Spleen (tissue), 7 donors: ENCODE data around the gene LRRC8D.

ENCODE experiments used
- CTCF ChIP-seq, 11 experiments: fragments of 200-600 bp in 7 of 11; fragments of 450-650 bp in 4 of 11; sonication (generic) in 4 of 11; IDR thresholded peaks in 8 of 11; conservative IDR thresholded peaks in 3 of 11; 1 replicate in 7 of 11; 2 replicates in 4 of 11; pipeline versions ENCODE4 v1.4.0 to v1.8.0; 2016 to 2021; ENCODE audit warnings: antibody characterized with exemption in 11 of 11, inconsistent platforms in 4 of 11, mild to moderate bottlenecking in 1 of 11
- POLR2A ChIP-seq, 3 donors: fragments of 450-650 bp; IDR thresholded peaks; one replicate each; pipeline ENCODE4 v1.5.1; 2017; ENCODE audit warnings: antibody characterized with exemption in 3 of 3, mild to moderate bottlenecking in 1 of 3
- POLR2AphosphoS5 ChIP-seq, 3 donors: sonication (generic); formaldehyde crosslinking; IDR thresholded peaks; one replicate each; pipeline ENCODE4 v1.5.1; 2017; ENCODE audit warnings: antibody characterized with exemption in 3 of 3
- donor health status: DM: no; HTN: no; CAD: no; lungs with moderate emphysema.
- donor health status: DM: no; HTN: no; CAD: no.
- donor health status: DM: no; HTN: no; CAD: no.

- TF ChIP-seq CTCF (IDR thresholded peaks at IDR 0.05 in 8 of 11, conservative IDR thresholded peaks at IDR 0.05 in 3 of 11) = no peak
- no peak for TF ChIP-seq POLR2A (IDR thresholded peaks at IDR 0.05)
- TF ChIP-seq POLR2AphosphoS5 (IDR thresholded peaks at IDR 0.05) = no peak
Observed at GRCh38 chr1:89810880-89811279, 10.0 kb upstream of the LRRC8D start.
